CD4-positive, alpha-beta T cell treated with Interleukin-12 subunit alpha and Interleukin-12 subunit beta, for 1 hour (primary cell): ENCODE results near the gene CDC42SE2.
"Not testable (repeated sequence)": the region's sequence is repeated elsewhere in the genome, so short reads cannot be mapped to it uniquely, and the experiment has no call there.

ENCODE experiments used
- DNase-seq: peaks from one replicate; pipeline ENCODE4 v3.0.0-alpha.2; 2020

Gene CDC42SE2

GRCh38 chr5:131328536-131329285 lies 64.9 kb downstream of the CDC42SE2 start:
- DNase-seq: no peak

- DNase-seq: no peak
These were observed 65.4 kb downstream of the CDC42SE2 start for GRCh38 chr5:131329286-131329560.

- DNase-seq: no peak
These were observed 66.2 kb downstream of the CDC42SE2 start for GRCh38 chr5:131330031-131330430.

- not testable (repeated sequence) for DNase-seq
These were observed 71.9 kb downstream of the CDC42SE2 start for GRCh38 chr5:131335756-131336155.

GRCh38 chr5:131336801-131337200 lies 72.9 kb downstream of the CDC42SE2 start:
- DNase-seq: peak; percentile 53

- DNase-seq: peak; percentile 54
These were observed 73.6 kb downstream of the CDC42SE2 start for GRCh38 chr5:131337240-131338050.

GRCh38 chr5:131338051-131338453 lies 74.2 kb downstream of the CDC42SE2 start:
- DNase-seq: no peak

- DNase-seq: peak; percentile 37
These were observed 80.4 kb downstream of the CDC42SE2 start for GRCh38 chr5:131344288-131344687.

- DNase-seq: not testable (repeated sequence)
These were observed 82.4 kb downstream of the CDC42SE2 start for GRCh38 chr5:131346204-131346603.

- no peak for DNase-seq
These were observed 90.1 kb downstream of the CDC42SE2 start for GRCh38 chr5:131353991-131354390.

- no peak for DNase-seq
These were observed 92.2 kb downstream of the CDC42SE2 start for GRCh38 chr5:131355971-131356528.

GRCh38 chr5:131356619-131357018 lies 92.8 kb downstream of the CDC42SE2 start:
- no peak for DNase-seq

- peak; percentile 56 for DNase-seq
These were observed 94.1 kb downstream of the CDC42SE2 start for GRCh38 chr5:131357739-131358561.

GRCh38 chr5:131361677-131362315 lies 97.9 kb downstream of the CDC42SE2 start:
- no peak for DNase-seq

- no peak for DNase-seq
These were observed 100.1 kb downstream of the CDC42SE2 start for GRCh38 chr5:131363811-131364506.

- DNase-seq: peak; percentile 37
These were observed 100.7 kb downstream of the CDC42SE2 start for GRCh38 chr5:131364507-131365050.

GRCh38 chr5:131366428-131366827 lies 102.6 kb downstream of the CDC42SE2 start:
- DNase-seq: no peak

GRCh38 chr5:131367219-131367860 lies 103.5 kb downstream of the CDC42SE2 start:
- no peak for DNase-seq

- DNase-seq: no peak
These were observed 105.0 kb downstream of the CDC42SE2 start for GRCh38 chr5:131368866-131369265.

- DNase-seq: no peak
These were observed 105.7 kb downstream of the CDC42SE2 start for GRCh38 chr5:131369558-131369957.

- DNase-seq: no peak
These were observed 108.0 kb downstream of the CDC42SE2 start for GRCh38 chr5:131371835-131372234.
